GM21367 (cell line): ENCODE measurements around the gene UBE2S.

Source experiments
- ATAC-seq: cut with Tn5 transposase; IDR thresholded peaks from one replicate; pipeline ENCODE4 v1.9.1; 2021; ENCODE audit not compliant: unreplicated experiment

UBE2S gene

DNA sequence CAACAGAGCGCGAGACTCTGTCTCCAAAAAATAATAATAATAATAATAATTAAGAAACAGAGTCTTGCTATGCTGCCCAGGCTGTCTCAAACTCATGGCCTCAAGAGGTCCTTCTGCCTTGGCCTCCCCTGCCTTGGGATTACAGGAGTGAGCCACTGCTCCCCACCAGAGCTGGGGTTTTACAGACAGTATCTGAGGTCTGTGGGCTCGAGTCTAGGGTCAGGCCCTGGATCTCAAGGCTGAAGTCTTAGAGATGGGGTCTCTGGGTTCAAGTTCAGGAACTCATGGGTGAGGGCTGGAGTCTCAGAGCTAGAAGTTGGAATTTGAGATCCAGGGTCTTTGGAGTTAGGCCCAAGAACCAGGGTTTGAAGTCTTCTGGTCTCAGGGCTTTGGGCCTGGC, 40.8 kb downstream of the UBE2S start:
- ATAC-seq = no peak

DNA sequence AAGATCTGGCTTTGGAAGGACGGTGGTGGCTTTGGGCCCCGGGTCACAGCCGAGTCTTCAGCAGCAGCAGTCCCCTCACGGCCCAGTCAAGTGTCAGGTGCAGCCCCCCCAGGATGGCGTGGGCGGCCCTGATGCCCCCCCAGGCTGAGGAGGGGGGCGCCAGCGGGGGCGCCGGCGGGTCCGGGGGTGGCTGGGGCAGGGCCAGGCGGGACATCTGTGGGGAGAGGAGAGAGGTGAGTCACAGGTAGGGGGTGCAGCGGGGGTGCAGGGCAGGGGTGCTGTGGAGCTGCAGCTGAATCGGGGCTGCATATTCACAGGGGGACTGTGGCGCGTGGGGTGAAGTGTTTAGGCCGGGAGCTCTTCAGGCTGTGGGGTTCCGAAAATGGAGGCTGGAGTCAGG, 41.6 kb downstream of the UBE2S start:
- ATAC-seq = no peak

DNA sequence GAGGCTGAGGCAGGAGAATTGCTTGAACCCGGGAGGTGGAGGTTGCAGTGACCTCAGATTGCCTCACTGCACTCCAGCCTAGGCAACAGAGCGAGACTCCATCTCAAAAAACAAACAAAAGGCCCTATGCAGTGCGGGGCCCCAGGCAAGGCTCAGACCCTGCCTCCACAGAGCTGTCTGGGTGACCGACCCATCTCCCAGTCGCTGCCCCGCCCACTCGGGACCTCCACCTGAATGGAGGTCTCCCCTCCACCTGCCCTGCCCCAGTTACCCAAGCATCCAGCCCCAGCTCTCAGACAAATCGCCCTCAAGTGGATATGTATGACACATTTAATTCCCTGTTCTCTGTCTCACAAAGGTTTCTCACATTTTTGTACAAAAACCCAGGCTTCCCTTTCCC, 42.3 kb downstream of the UBE2S start:
- ATAC-seq = no peak

DNA sequence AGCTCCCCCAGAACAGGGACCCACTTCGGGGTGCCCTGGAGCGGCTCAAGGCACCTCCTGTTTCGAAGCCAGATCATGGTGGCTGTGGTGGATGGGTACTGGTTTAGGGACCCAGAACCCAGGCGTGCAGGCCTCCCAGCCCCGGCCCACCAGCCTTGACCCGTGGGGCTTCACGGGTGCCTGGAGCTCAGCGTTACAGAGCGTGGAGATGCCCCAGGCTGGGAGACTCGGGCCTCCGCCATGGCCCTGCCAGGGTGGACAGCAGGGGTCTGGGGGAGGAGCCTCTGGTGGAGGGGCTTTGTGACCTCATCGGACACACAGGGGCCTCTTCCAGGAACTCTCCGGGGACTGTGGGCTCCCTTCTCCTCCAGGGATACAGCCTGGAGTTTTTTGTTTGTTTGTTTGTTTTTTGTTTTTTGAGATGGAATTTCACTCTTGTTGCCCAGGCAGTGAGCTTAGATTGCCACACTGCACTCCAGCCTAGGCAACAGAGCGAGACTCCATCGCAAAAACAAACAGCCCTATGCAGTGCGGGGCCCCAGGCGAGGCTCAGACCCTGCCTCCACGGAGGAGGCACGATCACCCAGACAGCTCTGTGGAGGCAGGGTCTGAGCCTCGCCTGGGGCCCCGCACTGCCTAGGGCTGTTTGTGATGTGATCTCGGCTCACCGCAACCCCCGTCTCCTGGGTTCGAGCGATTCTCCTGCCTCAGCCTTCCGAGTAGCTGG, 44.4 kb downstream of the UBE2S start, which contains the start of gene GARIN5B:
Gene GARIN5B, minus strand, starts transcription at position 271 of the 727 bp plus-strand sequence. Its CDS starts 194 bp downstream, at position 77.
- ATAC-seq = no peak

DNA sequence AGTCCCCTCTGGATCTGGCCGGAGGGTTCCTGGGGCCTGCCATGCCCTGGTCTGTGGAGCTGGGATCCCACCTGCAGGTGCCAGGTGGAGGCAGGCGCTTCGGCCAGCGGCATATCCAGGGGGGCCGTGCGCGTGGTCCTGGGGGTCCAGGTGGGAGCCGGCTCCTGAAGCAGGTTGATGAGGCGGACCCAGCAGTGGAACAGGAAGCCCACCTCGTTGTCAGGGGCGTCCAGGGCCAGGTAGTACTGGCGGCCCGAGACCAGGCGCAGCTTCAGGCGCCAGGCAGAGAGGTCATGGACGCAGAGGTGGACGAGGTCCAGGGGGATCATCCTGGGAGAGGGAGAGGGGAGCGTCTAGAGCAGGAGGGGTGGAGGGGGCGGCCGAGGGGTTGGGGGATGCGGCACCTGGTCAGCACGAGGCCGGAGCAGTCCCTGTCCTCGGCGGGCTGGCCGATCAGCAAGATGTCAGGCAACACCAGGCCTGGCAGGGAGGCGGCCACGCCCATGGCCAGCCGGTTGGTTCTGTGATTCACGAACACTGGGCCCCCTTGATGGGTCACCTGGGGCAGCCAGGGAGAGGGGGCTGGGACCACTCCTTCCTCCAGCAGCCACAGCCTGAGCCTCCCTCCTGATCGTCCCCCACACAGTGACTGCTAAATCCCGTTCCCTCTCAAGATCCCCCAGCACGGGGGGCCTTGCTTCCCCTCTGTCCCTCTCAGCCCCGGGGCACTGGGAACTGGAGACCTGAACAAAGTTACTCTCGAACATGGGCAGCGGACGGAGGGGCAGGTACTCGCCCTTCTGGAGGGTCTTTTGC, 45.2 kb downstream of the UBE2S start:
- no peak for ATAC-seq

DNA sequence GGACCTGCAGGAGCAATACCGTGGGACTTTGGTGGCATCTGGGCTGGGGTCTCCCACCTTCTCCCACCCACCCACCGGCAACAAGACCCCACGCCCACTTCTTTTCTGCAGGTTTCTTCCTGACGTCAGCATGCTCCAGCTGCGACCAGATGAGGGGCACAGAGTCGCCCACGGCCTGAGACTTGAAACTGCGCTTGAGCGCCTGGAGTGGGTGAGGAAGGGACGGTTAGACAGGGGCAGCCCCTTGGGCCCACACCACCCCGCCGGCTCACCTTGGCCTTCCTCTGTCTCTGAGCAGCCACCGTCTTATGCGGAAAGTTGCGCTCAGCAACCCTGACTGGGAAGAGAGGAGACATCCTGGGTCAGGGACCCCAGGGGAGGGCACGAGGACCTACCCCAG, 46.7 kb downstream of the UBE2S start:
- no peak for ATAC-seq

DNA sequence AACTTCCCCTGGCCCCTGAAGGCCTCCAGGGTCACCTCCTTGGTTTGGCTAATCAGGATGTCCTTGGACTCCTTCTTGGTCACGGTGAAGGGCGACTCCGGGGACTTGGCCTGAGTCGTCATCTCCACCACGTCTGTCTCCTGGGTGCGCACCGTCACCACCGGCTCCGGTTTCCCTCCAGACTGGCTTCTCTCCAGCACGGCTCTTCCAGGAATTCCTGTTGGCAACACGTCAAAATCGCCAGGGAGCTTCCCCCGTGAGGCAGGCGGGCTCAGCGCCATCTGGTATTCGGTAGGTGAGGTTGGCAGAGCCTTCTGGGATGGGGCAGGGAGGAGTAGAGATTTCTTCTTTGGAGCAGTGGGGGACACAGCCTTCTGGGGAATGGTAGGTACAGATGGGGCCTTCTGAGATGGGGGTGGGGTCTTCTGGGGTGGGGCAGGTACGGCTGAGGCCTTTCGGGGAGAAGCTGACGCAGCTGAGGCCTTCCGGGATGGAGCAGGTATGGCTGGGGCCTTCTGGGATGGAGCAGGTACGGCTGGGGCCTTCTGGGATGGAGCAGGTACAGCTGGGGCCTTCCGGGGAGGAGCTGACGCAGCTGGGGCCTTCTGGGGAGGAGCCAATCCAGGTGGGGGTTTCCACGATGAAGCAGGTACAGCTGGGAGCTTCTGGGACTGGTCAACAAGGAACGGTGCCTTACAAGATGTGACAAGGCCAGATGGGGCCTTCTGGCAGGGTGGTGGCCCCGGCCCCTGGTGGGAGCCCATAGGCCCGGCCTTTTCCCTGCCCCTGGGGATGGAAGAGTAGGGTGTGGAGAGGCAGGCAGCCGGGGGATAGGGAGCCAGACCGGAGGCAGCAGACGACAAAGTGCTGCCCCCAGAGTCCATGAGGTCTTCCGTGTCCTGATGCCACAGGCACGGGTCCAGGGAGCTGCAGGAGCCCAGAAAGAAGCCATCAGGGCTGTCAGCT, 48.4 kb downstream of the UBE2S start:
- no peak for ATAC-seq

DNA sequence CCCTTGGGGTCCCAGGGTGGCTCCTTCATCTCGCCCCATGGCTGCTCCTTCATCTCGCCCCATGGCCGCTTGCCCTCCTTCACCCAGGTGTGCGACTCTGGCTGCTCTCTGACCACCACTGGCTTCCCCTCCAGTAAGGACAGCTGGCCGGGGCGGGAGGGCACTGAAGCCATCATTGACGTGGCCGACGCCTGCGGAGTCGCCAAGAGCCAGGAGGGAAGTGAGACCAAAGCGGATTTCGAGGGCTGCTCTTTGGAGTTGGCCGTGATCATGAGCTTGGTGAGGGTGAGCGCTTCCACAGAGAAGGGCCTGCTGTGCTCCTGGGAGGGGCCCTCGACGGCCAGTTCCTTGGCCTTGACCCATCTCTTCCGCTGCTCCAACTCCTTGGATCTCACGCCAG, 49.1 kb downstream of the UBE2S start:
- ATAC-seq = no peak

DNA sequence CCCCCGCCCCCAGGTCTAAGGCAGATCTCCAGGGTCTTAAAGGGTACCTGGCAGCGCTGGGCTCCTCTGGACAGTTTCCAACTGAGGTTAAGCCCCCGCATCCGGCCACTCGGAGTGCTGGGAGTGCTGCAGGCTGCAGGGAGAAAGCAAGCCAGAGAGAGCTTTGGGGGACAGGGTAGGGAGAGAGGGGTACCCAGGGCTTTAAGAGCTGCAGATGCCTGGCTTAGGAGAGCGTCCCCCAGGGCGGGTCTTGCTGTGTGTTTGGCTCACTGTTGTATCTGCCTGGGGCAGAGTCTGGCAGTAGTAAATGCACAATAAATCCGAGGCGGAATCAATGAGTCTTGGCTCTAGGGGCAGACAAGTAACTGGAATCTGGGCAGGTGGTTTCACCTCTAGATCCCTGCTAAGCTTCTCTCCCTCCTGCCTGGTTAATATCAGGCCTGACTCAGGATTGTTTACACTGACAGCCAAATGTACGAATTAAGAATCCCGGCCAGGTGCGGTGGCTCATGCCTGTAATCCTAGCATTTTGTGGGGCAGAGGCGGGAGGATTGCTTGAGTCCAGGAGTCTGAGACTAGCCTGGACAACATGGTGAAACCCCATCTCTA, 52.3 kb downstream of the UBE2S start:
- no peak for ATAC-seq

DNA sequence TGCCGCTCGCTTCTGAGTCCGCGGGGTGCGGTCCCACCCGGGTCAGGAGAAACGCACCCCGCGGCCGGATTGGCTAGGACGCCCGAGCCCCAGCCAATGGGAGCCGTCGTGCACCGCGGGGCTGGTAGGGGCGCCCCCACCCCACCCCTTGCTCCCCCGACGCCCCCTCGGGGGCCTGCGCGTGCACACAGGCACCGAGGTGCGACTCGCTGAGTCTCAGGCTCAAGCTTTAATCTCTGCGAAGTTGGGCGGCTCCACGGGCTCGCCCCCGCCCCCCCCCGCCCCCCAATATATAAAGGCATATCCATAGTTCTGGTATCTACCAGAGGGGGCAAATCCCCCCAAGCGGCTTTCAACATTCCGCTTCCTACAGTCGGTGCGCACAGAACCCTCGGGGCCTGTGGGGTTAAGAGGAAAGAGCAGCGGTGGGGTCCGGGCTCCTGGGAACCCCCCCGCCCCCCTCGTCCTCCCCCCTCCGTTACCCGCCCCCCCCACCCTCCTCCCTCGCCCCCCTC, 52.8 kb downstream of the UBE2S start, which contains the start of gene COX6B2:
Gene COX6B2, minus strand, starts transcription at position 22 of the 515 bp plus-strand sequence. CDS start 198 bp downstream, outside the sequence.
- no peak for ATAC-seq

DNA sequence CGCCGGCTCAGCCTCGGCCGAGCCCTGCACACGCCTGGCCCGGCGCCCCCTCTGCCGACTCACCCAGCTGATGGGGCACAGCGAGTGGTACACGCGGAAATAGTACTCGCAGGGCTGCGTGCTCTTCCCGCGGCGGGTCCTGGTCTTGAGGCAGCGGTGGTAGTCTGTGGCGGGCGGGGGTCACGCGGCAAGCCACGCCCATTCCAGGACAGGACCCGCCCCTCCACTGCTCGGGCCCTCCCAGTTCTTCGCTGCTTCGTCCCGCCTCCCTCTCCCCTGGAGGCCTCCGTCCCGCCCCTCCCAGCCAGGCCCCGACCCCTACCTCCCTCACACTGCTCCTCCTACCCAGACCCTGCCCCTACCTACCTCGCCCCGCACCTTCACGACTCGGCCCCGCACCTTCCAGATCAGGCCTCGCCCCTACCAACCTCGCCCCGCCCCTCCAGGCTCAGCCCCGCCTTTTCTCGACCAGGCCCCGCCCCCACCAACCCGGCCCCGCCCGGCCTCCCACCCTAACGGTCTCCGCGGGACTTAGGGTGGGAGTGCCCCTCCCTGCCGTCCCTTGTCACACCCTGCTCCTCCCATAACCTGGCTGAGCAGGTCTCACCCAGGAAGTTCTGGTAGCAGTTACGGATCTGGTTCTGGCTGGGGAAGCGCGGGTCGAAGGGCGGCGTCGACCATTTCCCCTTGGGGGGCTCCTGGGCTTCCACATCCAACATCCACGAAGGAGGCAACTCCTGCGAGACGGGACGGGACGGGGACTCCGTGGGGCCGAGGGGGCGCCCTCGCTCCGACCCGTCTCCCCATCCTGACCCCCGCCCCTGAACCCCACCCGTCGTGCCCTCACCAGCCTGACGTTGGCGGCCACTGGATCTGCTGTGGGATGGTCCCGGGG, 53.5 kb downstream of the UBE2S start:
- ATAC-seq = no peak

DNA sequence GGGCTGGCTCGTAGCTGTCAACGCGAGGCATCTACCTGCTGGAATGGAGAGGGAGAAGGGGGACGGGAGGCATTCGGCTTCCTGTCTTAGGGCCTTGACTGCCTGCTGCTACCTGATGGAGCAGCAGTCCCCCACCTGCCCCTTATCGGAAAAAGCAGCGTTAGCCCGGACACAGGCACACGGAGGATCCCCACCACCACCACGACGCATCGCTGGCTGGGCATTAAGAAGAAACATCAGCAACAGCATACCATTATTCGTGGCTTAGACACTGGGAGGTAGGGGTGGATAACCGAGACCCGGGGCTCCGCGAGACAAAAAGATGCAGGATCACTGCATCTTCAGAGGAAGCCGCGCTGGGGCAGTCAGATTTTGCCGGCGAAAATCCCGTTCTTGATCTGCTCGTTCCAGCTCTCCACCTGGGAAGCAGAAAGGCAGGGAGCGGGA, 54.2 kb downstream of the UBE2S start:
- ATAC-seq = no peak

DNA sequence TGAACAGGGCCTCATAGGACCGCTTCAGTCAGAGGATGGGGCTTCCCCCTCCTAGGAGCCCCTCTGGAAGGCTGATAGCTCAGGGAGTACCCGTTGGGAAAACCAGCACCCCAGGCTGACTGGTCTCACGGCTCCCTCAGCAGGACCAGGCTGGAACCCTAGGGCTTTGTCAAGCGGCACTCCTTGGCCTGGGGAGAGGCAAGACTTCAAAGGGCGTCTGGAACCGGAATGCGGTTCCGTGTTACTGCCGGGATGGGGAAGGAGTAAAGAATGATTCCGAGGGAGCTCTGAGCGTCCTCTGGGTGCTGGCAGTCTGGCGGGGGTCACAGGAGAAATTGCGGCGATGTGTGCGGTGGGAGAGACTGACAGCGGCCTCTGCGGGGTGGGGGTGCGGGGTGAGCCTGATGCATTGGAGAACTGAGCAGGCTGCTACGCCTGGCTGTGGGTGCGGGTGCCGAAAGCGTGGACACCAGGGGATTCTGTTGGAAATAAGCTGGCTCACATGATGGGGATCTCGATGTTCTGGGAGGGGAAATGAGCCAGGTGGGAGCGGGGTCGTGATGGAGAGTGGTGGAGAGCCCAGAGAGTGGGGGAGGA, 54.9 kb downstream of the UBE2S start:
- ATAC-seq = no peak

DNA sequence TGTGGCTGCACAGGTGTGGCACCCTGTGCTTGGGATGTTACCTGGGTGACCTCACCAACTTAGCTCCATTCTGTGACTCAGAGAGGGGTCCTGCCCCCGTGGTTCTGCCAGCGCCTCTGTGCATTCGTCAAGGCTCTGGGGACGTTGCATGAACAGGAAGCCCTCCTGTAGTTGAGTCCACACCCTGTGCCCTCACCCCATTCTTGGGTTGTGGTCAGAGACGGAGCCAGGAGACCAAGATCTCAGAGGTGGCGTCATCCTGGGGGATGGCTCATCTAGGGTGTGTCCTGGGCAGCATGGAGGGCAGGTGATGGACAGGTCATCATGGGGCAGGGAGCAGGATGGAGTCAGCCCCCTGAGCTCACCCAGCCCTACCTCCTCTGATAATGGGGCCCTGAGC, 55.5 kb downstream of the UBE2S start:
- ATAC-seq = no peak

DNA sequence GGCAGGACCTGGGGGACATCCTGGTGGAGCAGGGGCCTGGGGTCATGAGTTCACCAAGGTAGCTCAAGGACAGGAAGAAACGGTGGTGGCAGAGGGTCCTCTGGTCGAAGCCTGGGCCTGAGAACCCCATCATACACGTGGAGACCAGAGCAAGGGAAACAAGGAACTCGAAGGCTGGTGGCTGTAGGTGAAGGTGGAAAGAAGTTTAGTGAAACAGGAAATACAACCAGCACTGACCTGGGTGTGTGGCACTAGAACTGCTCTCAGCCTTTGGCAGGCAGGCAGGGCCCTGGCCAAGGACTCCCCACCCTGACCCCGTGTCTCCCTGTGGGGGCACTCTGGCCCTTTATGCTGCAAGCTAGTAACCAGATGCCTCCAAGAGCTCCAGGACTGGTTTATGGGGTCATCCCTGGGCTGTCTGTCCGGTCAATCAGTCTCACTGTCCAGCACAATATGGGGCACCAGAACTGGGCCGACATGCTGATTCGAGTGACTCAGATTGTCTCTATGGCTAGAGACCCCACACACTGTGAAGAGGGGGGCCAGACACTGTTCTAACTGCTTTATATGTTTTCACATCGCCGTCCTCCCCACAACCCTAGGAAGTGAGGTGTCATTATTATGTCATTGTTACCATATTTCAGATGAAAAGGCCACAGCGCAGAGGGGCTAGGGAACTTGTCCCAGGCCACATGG, 56.8 kb downstream of the UBE2S start:
- no peak for ATAC-seq
